CD4-positive, alpha-beta T cell treated with Interleukin-1 beta for 1 hour (primary cell): ENCODE data around the gene DNAH6.
A peak's percentile ranks its signal among the peaks of the same experiment; 100 is the strongest.

Experiments used
- DNase-seq, 2 donors: peaks; one replicate each; pipeline ENCODE4 v3.0.0-alpha.2; 2020 to 2022

The DNAH6 gene

GRCh38 chr2:84697895-84698294 lies 181.6 kb downstream of the DNAH6 start:
- no peak for DNase-seq

- DNase-seq = no peak
Observed at GRCh38 chr2:84700006-84700405, 183.7 kb downstream of the DNAH6 start.

GRCh38 chr2:84701880-84702279 lies 185.6 kb downstream of the DNAH6 start:
- DNase-seq = no peak

GRCh38 chr2:84702941-84703340 lies 186.6 kb downstream of the DNAH6 start:
- no peak for DNase-seq

- DNase-seq = no peak
Observed at GRCh38 chr2:84703831-84704230, 187.5 kb downstream of the DNAH6 start.

GRCh38 chr2:84704505-84705244 lies 188.4 kb downstream of the DNAH6 start:
- DNase-seq = no peak

- no peak for DNase-seq
Observed at GRCh38 chr2:84705858-84706257, 189.6 kb downstream of the DNAH6 start.

GRCh38 chr2:84708442-84708841 lies 192.1 kb downstream of the DNAH6 start:
- DNase-seq = no peak

GRCh38 chr2:84711651-84712050 lies 195.4 kb downstream of the DNAH6 start:
- no peak for DNase-seq

- no peak for DNase-seq
Observed at GRCh38 chr2:84713441-84713840, 197.1 kb downstream of the DNAH6 start.

- no peak for DNase-seq
Observed at GRCh38 chr2:84716564-84716963, 200.3 kb downstream of the DNAH6 start.

- DNase-seq = no peak
Observed at GRCh38 chr2:84717302-84717701, 201.0 kb downstream of the DNAH6 start.

GRCh38 chr2:84719434-84719833 lies 203.1 kb downstream of the DNAH6 start:
- peak in 1 of 2 donors; percentile 3 for DNase-seq

GRCh38 chr2:84723831-84724230 lies 207.5 kb downstream of the DNAH6 start:
- no peak for DNase-seq

- DNase-seq = no peak
Observed at GRCh38 chr2:84725717-84726116, 209.4 kb downstream of the DNAH6 start.

GRCh38 chr2:84727315-84727714 lies 211.0 kb downstream of the DNAH6 start:
- DNase-seq = no peak

- DNase-seq = no peak
Observed at GRCh38 chr2:84729224-84729623, 212.9 kb downstream of the DNAH6 start.

- no peak for DNase-seq
Observed at GRCh38 chr2:84731185-84731584, 214.9 kb downstream of the DNAH6 start.

GRCh38 chr2:84732897-84733778 lies 216.8 kb downstream of the DNAH6 start:
- DNase-seq = no peak

- DNase-seq = no peak
Observed at GRCh38 chr2:84735389-84735788, 219.1 kb downstream of the DNAH6 start.

- peak; percentile 65 for DNase-seq
Observed at GRCh38 chr2:84741182-84741822, 225.0 kb downstream of the DNAH6 start.

GRCh38 chr2:84748341-84748740 lies 232.0 kb downstream of the DNAH6 start:
- DNase-seq = no peak

- no peak for DNase-seq
Observed at GRCh38 chr2:84749442-84749841, 233.1 kb downstream of the DNAH6 start.

GRCh38 chr2:84755096-84755495 lies 238.8 kb downstream of the DNAH6 start:
- DNase-seq = no peak
